ENCODE results near the gene HCN4.
A peak's percentile ranks its signal among the peaks of the same experiment; 100 is the strongest.

Gene HCN4

DNA sequence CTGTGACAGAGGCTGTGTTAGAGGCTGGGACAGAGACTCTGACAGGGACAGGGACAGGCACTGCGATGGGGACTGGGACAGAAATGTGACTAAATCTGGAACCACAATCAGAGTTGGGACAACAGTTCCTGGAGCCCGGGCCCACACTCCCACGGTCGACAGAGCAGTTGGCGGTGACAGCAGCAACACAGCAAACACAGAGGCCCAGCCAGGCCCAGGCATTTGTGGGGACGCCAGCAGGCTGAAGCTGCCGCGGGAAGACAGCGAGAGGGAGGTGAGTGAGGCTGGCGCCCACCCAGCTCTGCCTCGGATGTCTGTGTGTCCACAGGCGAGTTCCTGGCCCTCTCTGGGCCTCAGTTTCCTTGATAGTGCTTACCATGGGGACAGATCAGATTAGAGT lies 9.3 kb upstream of the HCN4 start:
- no peak for DNase-seq

DNA sequence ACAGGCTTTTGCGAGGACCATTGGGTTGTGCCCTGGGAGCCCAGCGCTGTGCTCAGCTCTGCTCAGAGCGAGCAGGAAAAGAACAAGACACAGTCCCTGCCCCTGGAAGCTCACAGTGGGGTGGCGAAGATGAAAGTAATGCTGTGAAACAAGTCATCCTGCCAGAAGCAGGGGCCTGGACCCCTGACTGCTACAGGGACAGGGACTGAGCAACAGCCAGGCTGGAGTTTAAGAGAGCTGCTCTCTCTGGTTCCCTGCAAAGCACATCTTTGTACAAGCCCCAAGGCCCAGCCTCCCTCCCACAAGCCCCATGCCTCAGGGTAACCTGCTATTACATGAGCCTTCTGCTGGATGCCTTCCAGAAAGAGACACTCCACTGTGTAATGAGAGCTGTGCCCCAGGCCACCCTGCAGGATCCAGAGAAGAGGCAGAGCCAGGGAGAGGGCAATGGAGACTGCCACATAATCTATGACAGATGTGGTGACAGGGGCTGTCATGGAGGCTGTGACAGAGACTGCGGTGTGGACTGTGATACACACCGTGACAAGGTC lies 7.1 kb upstream of the HCN4 start:
- DNase-seq = no peak

DNA sequence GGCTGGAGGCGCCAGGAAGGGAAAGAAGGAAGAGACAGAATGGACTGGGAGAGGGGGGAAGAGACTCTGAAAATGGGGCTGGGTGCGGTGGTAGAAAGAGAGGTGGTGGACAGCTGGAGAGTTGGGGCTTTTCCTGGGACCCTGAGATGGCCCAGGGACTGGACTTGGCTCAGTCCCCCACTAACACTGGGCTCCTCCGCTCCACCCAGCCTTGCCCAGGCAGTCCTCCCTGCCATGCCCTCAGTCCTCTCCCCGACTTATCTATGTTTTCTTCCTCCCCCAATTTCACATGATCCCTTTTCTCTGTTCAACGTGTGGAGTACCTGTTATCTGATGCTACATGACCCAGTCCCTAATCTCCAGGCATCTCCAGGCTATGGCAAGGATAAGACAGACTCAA lies 6.3 kb upstream of the HCN4 start:
- DNase-seq = no peak

DNA sequence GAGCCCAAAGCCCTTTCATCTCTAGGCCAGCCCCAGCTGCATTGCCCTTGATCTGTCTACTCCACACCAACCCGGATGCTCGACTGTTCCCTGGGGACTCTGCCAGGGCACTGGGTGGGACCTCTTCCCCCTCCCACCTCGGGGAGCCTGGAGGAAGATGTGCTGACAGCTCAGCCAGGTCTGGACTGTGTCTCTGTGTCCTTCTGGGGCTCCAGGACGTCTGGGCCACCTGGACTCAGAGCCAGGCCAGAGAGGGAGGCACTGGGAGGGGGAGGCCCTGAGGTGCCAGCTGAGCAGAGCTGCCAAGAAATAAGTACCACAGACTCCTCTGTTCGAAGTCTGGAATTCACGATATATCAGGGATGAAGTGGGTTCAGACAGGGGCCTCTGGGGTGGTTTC lies 5.8 kb upstream of the HCN4 start:
- no peak for DNase-seq

DNA sequence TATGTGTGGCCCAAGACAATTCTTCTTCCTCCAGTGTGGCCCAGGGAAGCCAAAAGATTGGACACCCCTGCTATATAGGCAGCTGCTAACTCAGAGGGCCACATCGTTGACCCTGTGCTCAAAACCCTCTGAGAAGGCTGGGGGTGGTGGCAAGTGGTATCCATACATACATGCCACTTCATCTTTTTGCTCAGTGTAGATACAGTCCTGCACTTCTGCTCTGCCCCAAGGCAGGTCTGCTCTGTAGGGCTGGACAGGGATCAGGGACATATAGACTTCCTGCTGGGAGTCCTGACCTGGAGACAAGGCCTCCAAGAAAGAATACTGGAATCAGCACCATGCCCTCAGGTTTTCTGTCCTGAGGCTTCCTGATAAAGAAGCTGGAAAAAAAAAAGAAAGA lies 4.5 kb upstream of the HCN4 start:
- DNase-seq = no peak

DNA sequence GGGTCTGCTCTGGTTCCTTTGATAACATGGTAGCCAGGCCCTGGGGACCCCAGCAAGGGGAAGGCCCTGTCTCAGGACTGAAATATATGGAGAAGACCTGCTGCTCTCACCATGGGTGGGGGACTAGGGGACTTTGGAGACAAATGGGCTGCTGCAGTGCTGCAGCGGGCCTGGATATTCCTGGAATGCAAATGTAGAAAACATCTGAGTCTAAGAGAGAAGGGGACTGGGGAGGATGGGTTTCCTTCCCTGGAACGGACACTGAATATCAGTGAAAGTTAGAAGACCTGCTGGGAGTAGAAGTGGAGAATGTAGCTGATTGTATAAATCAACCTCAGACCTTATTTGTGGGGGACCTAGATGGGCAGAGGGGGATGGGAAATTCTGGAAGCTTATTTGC lies 3.1 kb upstream of the HCN4 start:
- DNase-seq = no peak

DNA sequence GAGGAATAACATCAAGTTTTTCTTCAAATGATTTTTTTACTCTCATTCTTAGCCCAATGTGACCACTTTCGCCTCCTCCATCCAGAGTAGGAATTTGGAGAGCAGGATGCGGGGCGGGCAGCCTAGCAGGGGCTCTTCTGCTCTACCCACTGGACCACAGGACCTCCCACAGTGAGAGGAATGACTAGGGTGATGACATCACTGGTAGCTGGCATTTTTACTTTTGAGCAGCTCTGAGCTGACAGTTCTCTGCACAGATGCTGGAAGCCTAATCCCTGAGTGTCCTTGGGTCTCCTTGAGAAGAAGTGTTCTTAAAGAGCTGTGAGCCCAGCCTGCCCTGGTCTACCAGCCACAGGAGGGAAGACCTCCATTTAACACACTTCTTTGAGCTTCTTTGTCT lies 1.4 kb upstream of the HCN4 start:
- DNase-seq = no peak

DNA sequence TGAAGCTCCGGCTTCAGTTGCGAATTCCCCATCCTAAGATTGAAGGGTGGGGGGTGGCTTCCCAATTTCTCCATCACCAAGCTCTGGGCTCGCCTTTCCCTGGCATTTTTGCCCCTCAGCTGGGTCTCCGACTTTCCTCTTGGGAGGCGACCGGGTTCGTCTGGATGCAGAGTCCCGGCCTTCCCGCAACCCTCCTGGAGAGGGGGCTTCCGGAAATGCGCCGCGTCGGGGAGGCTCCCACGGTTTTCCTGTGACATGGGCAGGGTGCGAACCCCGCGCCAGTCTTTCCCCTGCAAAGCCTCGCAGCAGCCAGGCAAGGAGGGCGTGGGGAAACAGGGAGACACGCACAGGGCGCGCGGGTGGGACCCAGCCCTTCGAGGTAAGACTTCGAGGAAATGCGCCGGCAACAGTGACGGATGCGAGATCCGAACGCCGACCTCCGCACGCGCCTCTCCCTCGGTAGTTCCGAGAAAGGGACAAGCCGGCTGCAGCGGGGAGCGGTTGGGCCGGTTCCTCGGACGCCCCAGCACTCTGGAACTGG lies 466 bp upstream of the HCN4 start:
- DNase-seq = no peak

DNA sequence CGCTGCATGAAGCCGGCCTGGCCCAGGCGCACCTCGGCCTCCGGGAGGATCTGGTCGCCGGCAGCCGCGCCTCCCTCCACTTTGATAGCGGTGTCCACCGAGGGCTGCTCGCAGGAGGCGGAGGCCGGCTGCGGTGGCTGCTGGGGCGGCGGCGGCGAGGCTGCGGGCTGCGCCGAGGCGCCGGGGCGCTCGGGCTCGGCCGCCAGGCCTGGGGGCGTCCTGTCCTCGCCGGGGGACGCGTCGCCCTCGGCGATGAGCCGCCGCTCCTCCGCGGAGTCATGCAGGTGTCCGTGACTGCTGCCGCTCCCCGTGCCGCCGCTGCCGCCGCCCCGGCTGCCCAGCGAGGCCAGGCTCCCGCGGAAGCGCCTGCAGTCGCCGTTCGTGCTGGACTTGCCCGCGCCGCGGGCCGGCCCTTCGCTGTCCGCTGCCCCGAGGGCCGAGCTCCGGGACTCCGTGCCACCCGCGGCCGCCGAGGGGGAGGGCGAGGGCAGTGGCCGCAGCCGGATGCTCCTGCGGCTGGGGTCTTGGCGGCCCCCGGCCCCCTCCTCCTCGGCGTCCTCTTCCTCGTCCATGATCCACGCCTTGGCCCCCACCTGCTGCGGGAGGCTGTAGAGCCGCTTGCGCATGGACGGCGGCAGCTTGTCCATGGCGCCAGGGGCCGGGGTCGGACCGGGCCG lies 996 bp downstream of the HCN4 start:
- no peak for DNase-seq

DNA sequence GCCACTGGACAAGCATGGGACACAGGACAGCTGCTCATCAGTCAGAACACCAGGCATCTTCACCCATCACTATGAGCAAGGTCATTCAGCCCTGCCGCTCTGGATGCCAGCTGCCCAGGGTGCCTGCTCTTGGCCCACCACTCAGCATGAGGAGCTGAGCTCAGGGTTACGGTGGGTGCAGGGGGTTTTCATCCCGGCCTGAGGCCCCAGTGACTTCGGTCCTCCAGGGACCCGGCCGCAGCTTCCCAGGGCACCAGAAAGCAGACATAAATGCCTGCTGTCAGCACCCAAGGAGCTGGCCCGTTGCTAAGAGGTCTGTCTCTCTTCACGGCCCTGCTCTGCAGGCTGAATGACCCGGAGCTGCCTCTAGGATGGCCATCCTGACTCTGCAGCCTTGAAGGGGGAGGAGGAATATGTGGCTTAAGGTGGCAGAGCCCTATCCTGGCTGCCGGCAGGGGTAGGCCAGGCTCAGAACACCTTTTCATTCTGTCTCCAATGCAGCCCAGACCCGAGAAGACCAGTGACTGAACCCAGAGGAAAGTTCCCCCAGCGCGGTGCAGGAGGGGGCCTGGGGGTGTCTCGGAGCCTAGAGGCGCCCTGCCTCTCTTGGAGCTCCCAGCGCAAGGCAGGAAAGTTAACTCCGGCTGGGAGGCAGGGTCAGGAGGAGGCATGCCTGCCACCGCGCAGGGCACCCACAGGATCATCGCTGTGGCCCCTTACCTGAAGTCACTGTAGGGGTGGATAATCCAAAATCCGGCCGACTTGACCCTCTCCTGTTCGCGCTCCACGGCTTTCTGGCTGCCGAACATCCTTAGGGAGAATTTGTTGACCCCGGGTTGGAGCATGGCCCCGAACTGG lies 1.8 kb downstream of the HCN4 start:
- DNase-seq = no peak

DNA sequence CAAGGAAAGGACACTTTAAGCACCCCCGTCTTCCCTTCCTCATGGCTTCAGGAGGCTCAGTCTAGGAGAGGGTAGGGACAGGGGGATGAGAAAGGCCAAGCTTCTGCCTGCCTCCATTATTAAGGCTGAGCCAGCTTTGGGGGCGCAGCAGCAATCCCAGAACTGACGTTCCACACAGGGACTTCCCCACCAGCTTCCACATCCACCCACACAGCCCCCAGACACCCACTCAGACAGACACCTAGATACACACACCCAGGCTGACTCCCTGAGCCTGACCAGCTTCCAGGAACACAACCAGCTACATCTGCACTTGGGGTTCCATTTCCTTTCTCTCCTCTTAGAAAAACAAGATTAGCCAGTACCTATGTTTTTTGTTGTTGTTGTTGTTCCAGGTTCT lies 4.7 kb downstream of the HCN4 start:
- no peak for DNase-seq

DNA sequence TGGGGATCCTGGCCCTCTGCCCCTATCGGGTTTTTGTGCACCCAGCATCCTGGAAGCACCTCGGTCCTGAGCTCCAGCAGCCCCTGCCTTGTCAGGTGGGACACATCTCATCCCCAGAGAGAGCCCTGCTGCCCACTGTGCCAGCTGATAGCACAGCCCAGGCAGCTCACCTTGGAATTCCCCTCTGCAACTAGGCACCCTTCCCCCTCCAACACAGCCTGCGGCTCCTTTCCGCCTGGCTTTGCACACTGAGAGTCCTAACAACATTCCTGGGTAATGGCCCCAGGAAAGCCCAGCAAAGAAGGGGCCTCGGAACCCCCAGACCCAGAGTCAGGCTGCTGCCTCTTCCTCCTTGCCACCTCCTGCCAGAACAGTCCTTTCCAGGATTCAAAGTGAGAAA lies 5.9 kb downstream of the HCN4 start:
- no peak for DNase-seq

DNA sequence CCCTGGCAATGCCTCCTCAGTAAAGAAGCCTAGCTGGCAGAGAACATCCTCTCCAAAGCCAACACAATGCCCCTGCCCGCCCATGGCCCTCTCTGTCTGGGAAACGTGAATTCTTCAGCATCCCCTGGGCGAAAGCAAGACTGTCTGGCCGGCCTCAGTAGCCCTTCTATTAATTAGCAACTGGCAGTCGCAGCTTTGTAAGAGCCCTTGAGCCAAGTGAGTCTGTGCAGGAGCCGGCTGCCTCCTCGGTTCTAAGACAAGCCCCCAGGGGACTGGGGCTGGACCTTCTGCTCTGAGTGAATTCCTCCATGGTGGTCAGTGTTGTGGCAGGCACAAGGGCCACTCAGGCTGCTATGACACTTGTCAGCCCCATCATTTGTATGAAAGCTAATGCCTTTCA lies 7.4 kb downstream of the HCN4 start:
- no peak for DNase-seq

DNA sequence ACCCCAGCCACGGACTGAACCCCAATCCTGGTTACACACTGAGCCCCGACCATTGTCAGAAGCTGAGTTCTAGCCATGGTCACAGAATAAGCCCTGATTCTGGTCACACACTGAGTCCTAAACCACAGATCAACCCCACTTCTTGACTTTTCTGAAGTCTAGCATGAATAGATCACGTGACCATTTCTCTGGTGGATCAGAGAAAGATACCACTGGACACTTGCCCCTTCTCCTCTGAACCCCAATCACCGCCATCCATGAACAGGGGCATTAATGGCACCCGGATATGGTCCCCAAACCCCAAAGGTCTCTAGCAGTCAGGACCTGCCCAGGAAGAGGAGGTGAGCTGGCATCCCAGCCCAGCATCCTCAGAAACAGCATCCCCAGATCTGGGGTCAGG lies 9.1 kb downstream of the HCN4 start:
- DNase-seq = no peak

DNA sequence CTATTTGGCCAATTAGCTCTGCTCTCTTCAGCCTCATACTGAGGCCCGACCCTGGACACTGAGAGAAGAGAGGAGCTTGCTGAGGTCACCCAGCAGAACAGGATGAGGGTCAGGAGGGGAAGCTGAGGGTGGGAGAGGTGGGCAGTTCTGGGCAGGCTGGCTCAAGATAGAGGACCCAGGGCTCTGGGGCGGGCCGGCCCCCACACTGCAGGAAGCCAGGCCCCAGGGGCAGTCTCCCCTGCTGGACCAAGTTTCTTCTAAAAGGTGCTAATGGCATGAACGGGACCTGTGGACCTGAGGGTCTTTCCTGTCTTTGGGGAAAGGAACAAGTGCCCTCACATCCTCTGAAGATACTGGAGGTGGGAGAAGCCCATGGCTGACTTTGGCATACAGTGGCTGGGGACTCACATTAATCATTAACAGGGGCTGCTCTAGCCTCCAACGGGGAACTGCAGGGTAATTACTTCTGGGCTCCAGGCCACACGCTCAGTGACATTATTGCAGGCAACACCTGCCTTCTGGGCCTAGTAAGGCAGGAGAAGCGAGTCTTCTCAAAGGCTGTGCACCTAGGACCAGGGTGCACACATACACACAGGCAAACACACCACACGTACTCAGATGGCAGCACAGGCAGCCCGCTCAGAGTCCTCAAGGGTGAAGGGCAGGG lies 10.6 kb downstream of the HCN4 start:
- DNase-seq = no peak

DNA sequence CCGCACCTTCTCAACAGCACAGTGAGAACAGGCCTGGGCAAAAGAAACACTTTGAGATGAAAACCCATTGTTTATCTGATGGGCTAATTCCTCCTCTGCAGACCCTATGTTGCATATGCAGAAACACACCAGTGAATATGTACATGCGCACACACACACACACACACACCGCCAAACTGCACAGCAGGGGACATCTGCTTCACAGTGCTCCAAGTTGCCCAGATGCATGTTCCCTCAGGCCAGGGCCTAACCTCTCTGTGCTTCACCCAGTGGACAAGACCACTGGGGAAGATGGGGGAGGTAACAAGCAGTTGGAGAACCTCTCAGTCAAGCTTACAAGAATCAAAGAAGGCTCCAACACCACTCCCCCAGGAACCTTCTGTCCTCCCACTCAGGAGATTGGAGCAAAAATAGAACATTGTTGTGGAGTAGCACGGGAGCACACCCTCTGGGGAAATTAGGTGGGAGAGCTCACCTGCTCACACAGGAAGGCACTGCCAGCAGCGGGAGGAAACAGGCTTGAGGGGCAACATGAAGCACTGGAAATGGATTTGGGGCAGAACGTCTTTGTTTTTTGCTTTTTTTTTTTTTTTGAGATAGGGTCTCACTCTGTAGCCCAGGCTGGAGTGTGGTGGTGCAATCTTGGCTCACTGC lies 13.0 kb downstream of the HCN4 start:
- no peak for DNase-seq

DNA sequence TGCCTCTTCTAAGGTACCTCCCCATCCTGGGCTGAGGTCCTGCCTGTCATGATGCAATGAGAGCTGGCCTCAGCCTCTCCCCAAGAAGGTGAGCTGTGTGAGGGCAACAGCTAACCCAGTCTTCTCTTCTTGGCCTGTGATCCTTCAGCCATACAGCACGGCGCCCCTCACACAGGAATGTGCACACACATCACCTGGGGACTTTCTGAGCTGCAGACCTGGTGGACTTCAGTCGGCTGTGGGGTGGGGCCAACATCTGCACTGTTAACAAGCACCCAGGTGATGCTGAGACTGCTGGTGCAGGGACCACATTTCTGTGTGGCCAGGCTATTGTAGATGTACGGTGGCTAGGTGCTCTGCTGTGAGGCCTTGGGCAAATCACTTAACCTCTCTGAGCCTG lies 14.5 kb downstream of the HCN4 start:
- no peak for DNase-seq

DNA sequence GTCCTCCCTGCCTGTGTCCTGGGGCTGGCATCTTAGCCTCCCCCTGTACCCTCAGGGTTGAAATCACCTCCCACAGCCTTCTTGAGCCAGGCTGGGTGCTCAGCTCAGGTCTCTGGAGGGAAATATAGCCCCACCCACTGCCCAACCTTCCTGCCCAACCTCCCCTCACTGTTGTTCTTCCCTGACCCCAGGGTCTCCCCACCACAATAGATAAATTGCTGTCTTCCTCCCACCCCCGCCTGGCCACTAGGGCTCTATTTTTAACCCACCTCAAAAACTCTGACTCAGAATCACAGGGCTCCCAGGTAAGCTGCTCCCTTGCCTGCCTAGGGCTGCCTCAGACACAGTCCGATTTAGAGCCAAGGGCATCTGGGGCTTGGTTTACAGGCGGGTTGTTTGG lies 15.0 kb downstream of the HCN4 start:
- no peak for DNase-seq

DNA sequence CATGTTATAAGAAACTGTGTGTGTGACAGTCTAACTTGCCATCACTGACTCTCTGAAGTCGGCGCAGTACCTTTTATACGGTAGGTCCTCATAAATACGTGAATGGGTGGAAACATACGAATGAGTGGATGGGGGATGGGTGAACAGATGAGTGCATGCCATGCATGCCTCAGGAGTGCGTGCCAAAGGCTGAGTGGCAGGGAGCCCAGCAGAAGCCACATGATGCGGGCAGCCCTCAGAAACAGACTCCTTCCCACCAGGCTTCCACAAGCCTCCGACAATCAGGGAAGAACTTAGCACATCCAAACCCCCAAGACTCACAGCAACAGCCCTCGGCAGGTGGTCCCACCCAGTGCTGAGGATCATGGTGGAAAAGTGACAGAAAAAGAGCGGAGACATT lies 16.7 kb downstream of the HCN4 start:
- no peak for DNase-seq

DNA sequence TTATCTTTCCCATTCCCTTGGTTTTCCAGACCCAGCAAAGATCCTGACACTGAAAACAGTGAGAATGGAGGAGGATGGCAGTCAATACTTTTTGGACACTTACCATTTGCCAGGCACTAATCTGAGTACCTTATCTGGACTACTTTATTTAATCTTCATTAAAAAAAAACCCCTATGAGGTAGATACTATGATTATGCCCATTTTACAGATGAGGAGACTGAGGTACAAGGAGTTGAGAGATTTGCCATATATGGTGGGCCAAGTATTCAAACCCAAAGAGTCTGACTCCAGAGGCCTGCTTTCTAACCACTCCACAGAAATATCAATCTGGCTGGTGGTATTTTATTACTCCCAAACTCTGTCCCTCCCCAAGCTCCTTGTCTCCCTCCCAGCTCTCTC lies 19.6 kb downstream of the HCN4 start:
- no peak for DNase-seq

DNA sequence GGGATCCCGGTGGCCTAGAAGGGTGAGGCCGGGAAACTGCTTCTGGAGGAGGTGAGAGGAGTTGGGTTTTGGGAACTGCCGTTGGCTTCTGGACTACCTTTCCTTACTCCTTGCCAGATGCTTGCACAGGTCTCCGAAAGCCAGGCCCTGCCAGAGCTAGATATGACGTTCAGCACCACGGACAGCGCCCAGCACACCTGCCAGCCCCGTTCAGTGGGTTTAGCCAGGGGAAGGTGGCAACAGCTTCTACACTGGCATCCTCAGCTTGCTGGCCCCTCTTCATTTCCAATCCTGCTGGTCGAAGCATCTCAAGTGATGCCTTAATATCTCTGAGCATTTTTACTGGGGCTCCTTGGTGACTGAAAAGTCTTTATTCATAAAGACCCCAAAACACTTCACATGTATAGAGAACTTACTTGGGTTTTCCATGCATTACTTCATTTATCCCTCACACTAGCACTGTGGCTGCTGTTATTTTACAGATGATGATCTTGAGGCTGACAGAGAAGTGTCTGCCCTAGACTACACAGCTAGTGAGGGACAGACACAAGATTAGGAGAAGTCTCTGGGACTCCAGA lies 21.9 kb downstream of the HCN4 start:
- DNase-seq = peak in 3 of 4 experiments; percentile 3 to 44 (median 31)

DNA sequence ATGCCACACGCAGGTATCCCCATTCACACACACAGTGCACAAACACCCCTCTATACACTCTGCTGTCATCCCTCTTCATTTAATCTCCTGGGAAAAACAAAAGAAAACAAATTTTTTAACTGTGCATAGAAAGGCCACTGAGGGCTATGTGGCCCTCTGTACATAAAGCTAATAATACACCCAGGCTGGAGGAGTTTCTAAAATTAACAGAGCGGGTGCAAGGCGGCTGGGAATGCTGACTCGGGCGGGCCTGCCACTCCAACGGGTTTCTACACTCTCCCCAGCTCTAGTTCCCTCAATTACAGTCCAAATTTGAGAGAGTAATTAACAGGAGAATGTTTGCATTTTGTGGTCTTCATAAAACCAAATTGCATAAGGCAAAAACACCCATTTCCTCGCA lies 23.1 kb downstream of the HCN4 start:
- no peak for DNase-seq

Data from suppressor macrophage (primary cell).